HepG2 (cell line): ENCODE data around the gene DPP6. TPM values are rescaled to one million over a fixed set of nuclear protein-coding genes. Genes with fewer than 3 reads are reported as not detected.
"Not testable (repeated sequence)": the region's sequence is repeated elsewhere in the genome, so short reads cannot be mapped to it uniquely, and the experiment has no call there.

Experiments
- ATAC-seq: fragments of 200-7000 bp; cut with Tn5 transposase; 3 replicates; pipeline ENCODE4 v1.9.1; 2020; ENCODE audit warnings: mild to moderate bottlenecking, moderate library complexity
- BruUV-seq: library from RNA; stranded (reverse); fragments of 400-500 nt; replicated peaks from 2 replicates; lab custom pipeline; 2021; lab: Mats Ljungman, UMichigan
- CTCF ChIA-PET: fragments of 300-600 bp; formaldehyde crosslinking; extraction: SDS; loops from one replicate; lab custom pipeline; 2021; ENCODE audit warnings: low total read pairs, inconsistent platforms, low intra/inter-chr PET ratio; lab: Yijun Ruan, JAX
- POLR2A ChIA-PET: fragments of 350-600 bp; sonication (Branson Sonifier 250); formaldehyde crosslinking; loops from one replicate; lab custom pipeline; 2020; ENCODE audit warnings: antibody characterized with exemption, inconsistent platforms; lab: Yijun Ruan, JAX
- DNase-seq: peaks from one replicate; pipeline ENCODE4 v3.0.0-alpha.2; 2015; ENCODE audit warnings: low spot score
- FAIRE-seq: peaks from 3 replicates; lab custom pipeline; 2011; peaks lifted over from hg19 to GRCh38; lab: Jason Lieb, UNC
- H2AFZ ChIP-seq: one replicate; pipeline ENCODE4 v1.6.1; 2011; ENCODE audit warnings: low read length, inconsistent platforms
- H3K27ac ChIP-seq: fragments of 300-600 bp; 3 replicates; pipeline ENCODE4 v1.8.0; 2011; ENCODE audit warnings: mixed run types, mild to moderate bottlenecking, mixed read lengths, low read length, inconsistent platforms; ENCODE audit not compliant: insufficient read depth; ENCODE audit errors: extremely low read length
- H3K27me3 ChIP-seq, 2 experiments: fragments of 200-600 bp in 1 of 2; 2 replicates in 1 of 2; 3 replicates in 1 of 2; pipeline versions ENCODE4 v1.6.0 to v1.8.0; 2011; ENCODE audit warnings: low read length in 2 of 2, mild to moderate bottlenecking in 2 of 2, moderate library complexity in 2 of 2, inconsistent platforms in 1 of 2; ENCODE audit not compliant: insufficient read depth in 2 of 2, control insufficient read depth in 1 of 2
- H3K36me3 ChIP-seq, 2 experiments: fragments of 200-600 bp in 1 of 2; replicated peaks in 1 of 2; 2 replicates in 1 of 2; 3 replicates in 1 of 2; pipeline versions ENCODE4 v1.5.1 to v1.8.0; 2011; ENCODE audit warnings: low read length in 2 of 2, inconsistent platforms in 1 of 2; ENCODE audit not compliant: insufficient read depth in 2 of 2, control insufficient read depth in 1 of 2
- H3K4me1 ChIP-seq: 2 replicates; pipeline ENCODE4 v1.5.1; 2012; ENCODE audit warnings: low read length, inconsistent platforms; ENCODE audit not compliant: insufficient read depth
- H3K4me2 ChIP-seq: 2 replicates; pipeline ENCODE4 v1.6.0; 2011; ENCODE audit warnings: low read depth, low read length, inconsistent platforms
- H3K4me3 ChIP-seq, 3 experiments: fragments of 200-600 bp in 1 of 3; sonication (generic), shearing (Covaris generic) in 1 of 3; replicated peaks in 1 of 3; 2 replicates each; pipeline ENCODE4 v1.5.1; 2011 to 2016; ENCODE audit warnings: low read length in 3 of 3, inconsistent platforms in 2 of 3, low read depth in 2 of 3, mild to moderate bottlenecking in 2 of 3, control low read depth in 1 of 3, mixed read lengths in 1 of 3; ENCODE audit not compliant: insufficient read depth in 1 of 3
- H3K79me2 ChIP-seq: one replicate; pipeline ENCODE4 v1.6.1; 2011; ENCODE audit warnings: low read length, inconsistent platforms; ENCODE audit not compliant: insufficient read depth
- H3K9ac ChIP-seq: 2 replicates; pipeline ENCODE4 v1.6.0; 2011; ENCODE audit warnings: mild to moderate bottlenecking, low read depth, low read length, inconsistent platforms; ENCODE audit not compliant: insufficient read depth
- H3K9me3 ChIP-seq: 2 replicates; pipeline ENCODE4 v1.5.1; 2012; ENCODE audit warnings: mild to moderate bottlenecking, low read length
- H4K20me1 ChIP-seq: 2 replicates; pipeline ENCODE4 v1.6.0; 2011; ENCODE audit warnings: inconsistent platforms, mild to moderate bottlenecking, low read length, moderate library complexity; ENCODE audit not compliant: insufficient read depth
- BCL6 ChIP-seq: IDR thresholded peaks from 2 replicates; pipeline ENCODE4 v1.6.1; 2016; ENCODE audit warnings: missing genetic modification reagents, missing compliant biosample characterization
- BRD4 ChIP-seq: sonication (generic); formaldehyde crosslinking; IDR thresholded peaks from 2 replicates; pipeline ENCODE4 v1.4.0; 2020; ENCODE audit warnings: missing genetic modification reagents
- GATAD1 ChIP-seq: IDR thresholded peaks from 2 replicates; pipeline ENCODE4 v1.6.1; 2016; ENCODE audit warnings: missing genetic modification reagents, missing compliant biosample characterization
- TAF15 ChIP-seq: fragments of 200-400 bp; formaldehyde crosslinking; IDR thresholded peaks from one replicate; pipeline ENCODE4 v1.6.1; 2018; ENCODE audit warnings: mild to moderate bottlenecking, low read depth, low read length; ENCODE audit not compliant: poor library complexity, severe bottlenecking
- ZNF383 ChIP-seq: sonication (generic); formaldehyde crosslinking; IDR thresholded peaks from 2 replicates; pipeline ENCODE4 v1.4.0; 2020; ENCODE audit warnings: missing genetic modification reagents, mild to moderate bottlenecking, borderline replicate concordance
- ZNF83 ChIP-seq: sonication (generic); formaldehyde crosslinking; IDR thresholded peaks from 2 replicates; pipeline ENCODE4 v1.4.0; 2020; ENCODE audit warnings: missing genetic modification reagents, mild to moderate bottlenecking, borderline replicate concordance
- WGBS: methylation state at CpG from one replicate; pipeline ENCODE4 v1.1.6; 2017; ENCODE audit warnings: low lambda C conversion rate; 5-methylcytosine and 5-hydroxymethylcytosine counted together
- in situ Hi-C: cut with HindIII; loops from 2 replicates; pipeline ENCODE4 v1.10.0; 2017; ENCODE audit warnings: low pct_unique_long_range_greater_than_20kb; ENCODE audit not compliant: extremely low pct_ligation_motif_present
- intact Hi-C: fragments of 100-400 bp; cut with micrococcal nuclease; formaldehyde crosslinking; loops from one replicate; pipeline ENCODE4 v1.10.0; 2022; ENCODE audit not compliant: unreplicated experiment
- polyA plus RNA-seq, 8 experiments: library from polyadenylated mRNA; depleted of rRNA in 3 of 8; stranded (reverse) in 7 of 8; unstranded in 1 of 8; fragments of >200 nt; fragmentation: Illumina TruSeq in 4 of 8; extraction: Trizol in 4 of 8; gene quantifications; 2 replicates each; pipeline versions ENCODE4 v1.2.1 to v1.2.3, GENCODE V29; 2011 to 2016; ENCODE audit warnings: low read depth in 4 of 8, missing spikeins in 1 of 8, mixed read lengths in 1 of 8; ENCODE audit not compliant: insufficient read depth in 1 of 8
- total RNA-seq, 5 experiments: library from RNA; depleted of rRNA; stranded (reverse); fragments of >200 nt; fragmentation: Illumina TruSeq; extraction: Trizol; gene quantifications; 2 replicates each; pipeline ENCODE4 v1.2.3, GENCODE V29; 2016; ENCODE audit warnings: low read depth in 1 of 5
- TF ChIP-seq, protein P1 (sequence below): sonication (generic); formaldehyde crosslinking; IDR thresholded peaks from 2 replicates; pipeline ENCODE4 v1.8.1; 2022; ENCODE audit warnings: low read depth, mild to moderate bottlenecking, missing genetic modification reagents

DPP6 gene
- total and polyA plus RNA-seq, 2 of the 13 experiments (the other 11 are each of a cell fraction or from before 2014, with no cell fraction given), result not detected

DNA sequence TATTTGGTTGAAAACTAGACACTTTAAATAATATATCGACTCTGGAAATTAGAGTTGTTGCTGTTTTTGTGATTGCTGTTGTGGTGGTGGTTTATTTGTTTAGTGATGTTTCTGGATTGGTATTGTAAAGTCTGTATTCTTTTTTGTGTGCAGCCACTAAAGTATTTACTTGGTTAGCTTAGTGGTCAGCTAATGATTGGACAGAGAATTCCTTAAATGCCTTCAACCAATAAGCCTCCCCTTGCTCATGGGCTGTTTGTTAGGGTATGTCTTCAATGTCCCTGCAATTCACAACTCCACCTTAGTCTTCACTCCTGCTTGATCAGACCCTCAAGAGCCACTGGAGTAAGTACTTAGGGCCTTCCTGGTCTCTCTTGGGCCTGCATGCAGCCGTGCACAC is 879.7 kb downstream of the DPP6 start:
- H3K4me3 ChIP-seq, result no peak overlapping the region
- H3K4me2 ChIP-seq, result no peak overlapping the region
- no peak overlapping the region for H2AFZ ChIP-seq
- DNase-seq (no peak), ATAC-seq (no peak), FAIRE-seq (no peak)
- TF ChIP-seq ZNF383 (CRISPR knock-in tag) (no peak), BRD4 (no peak), GATAD1 (CRISPR knock-in tag) (no peak), ZNF83 (CRISPR knock-in tag) (no peak), TAF15 (no peak), BCL6 (CRISPR knock-in tag) (no peak)
- TF ChIP-seq, protein P1, sequence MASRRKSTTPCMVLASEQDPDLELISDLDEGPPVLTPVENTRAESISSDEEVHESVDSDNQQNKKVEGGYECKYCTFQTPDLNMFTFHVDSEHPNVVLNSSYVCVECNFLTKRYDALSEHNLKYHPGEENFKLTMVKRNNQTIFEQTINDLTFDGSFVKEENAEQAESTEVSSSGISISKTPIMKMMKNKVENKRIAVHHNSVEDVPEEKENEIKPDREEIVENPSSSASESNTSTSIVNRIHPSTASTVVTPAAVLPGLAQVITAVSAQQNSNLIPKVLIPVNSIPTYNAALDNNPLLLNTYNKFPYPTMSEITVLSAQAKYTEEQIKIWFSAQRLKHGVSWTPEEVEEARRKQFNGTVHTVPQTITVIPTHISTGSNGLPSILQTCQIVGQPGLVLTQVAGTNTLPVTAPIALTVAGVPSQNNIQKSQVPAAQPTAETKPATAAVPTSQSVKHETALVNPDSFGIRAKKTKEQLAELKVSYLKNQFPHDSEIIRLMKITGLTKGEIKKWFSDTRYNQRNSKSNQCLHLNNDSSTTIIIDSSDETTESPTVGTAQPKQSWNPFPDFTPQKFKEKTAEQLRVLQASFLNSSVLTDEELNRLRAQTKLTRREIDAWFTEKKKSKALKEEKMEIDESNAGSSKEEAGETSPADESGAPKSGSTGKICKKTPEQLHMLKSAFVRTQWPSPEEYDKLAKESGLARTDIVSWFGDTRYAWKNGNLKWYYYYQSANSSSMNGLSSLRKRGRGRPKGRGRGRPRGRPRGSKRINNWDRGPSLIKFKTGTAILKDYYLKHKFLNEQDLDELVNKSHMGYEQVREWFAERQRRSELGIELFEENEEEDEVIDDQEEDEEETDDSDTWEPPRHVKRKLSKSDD (CRISPR knock-in tag), result no peak
- CTCF ChIA-PET, result no interaction called here
- in situ Hi-C loops, result no loop called here
- no peaks in the 10 kb centered on the region for H4K20me1 ChIP-seq
- no peaks in the 10 kb centered on the region for H3K79me2 ChIP-seq
- H3K9me3 ChIP-seq, result peaks cover 29% of the 10 kb centered on the region
- no peak overlapping the region for H3K27ac ChIP-seq
- intact Hi-C loops, result no loop called here
- peaks cover 9% of the 10 kb centered on the region for H3K4me1 ChIP-seq
- no TSS peak for BruUV-seq
- no peaks in the 10 kb centered on the region; a peak in 1 of 5 replicates for H3K27me3 ChIP-seq
- H3K9ac ChIP-seq, result no peak overlapping the region
- POLR2A ChIA-PET, result no interaction called here
- 75% methylated on average over 2 of the region's 2 CpGs for WGBS
- no peaks in the 10 kb centered on the region; a peak in 1 of 5 replicates for H3K36me3 ChIP-seq

DNA sequence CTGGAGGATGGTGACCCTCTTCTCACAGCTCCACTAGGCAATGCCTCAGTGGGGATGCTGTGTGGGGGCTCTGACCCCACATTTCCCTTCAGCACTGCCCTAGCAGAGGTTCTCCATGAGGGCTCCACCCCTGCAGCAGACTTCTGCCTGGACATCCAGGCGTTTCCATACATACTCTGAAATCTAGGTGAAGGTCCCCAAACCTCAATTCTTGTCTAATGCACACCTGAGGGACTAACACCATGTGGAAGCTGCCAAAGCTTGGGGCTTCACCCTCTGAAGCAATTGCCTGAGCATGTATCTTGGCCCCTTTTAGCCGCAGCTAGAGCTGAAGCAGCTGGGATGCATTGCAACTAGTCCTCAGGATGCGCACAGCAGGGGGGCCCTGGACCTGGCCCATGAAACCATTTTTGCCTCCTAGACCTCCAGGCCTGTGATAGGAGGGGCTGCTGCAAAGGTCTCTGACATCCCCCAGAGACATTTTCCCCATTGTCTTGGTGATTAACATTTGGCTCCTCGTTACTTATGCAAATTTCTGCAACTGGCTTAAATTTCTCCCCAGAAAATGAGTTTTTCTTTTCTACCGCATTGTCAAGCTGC is 882.3 kb downstream of the DPP6 start:
- H3K4me1 ChIP-seq, H3K4me3 ChIP-seq, H2AFZ ChIP-seq, H3K27me3 ChIP-seq, FAIRE-seq, intact Hi-C loops, CTCF ChIA-PET, H3K27ac ChIP-seq, H4K20me1 ChIP-seq, in situ Hi-C loops, H3K9ac ChIP-seq, BruUV-seq, POLR2A ChIA-PET, H3K4me2 ChIP-seq, H3K79me2 ChIP-seq, DNase-seq, ATAC-seq, H3K36me3 ChIP-seq: not testable (repeated sequence)
- 72% methylated on average over 4 of the region's 5 CpGs for WGBS
- H3K9me3 ChIP-seq, result peaks cover 34% of the 10 kb centered on the region
